ENCODE data around the gene STYXL1.

The STYXL1 gene

GRCh38 chr7:76074306-76074971 lies 26.6 kb upstream of the STYXL1 start:
- no peak for FAIRE-seq
- no peak for TF ChIP-seq TAF1 (IDR thresholded peaks at IDR 0.05; ENCODE audit: borderline replicate concordance, low read depth, low read length)
- no peak for TF ChIP-seq POLR2AphosphoS5 (IDR thresholded peaks at IDR 0.05; ENCODE audit: low read depth, low read length)
- TF ChIP-seq POLR2A (IDR thresholded peaks at IDR 0.05; ENCODE audit: low read depth, low read length) = no peak

GRCh38 chr7:76073335-76073990 lies 25.7 kb upstream of the STYXL1 start:
- TF ChIP-seq POLR2A (IDR thresholded peaks at IDR 0.05; ENCODE audit: low read depth, low read length) (no peak), POLR2AphosphoS5 (IDR thresholded peaks at IDR 0.05; ENCODE audit: low read depth, low read length) (no peak), TAF1 (IDR thresholded peaks at IDR 0.05; ENCODE audit: borderline replicate concordance, low read depth, low read length) (no peak)
- FAIRE-seq = no peak
- DNase-seq (ENCODE audit: insufficient read length) = no peak

More at GRCh38 chr7:76074306-76074971, 26.6 kb upstream of the STYXL1 start:
- no peak for DNase-seq (ENCODE audit: insufficient read length)

GRCh38 chr7:76072243-76073148 lies 24.7 kb upstream of the STYXL1 start:
- DNase-seq (ENCODE audit: insufficient read length) = no peak

GRCh38 chr7:76071316-76072242 lies 23.8 kb upstream of the STYXL1 start:
- no peak for TF ChIP-seq TAF1 (IDR thresholded peaks at IDR 0.05; ENCODE audit: borderline replicate concordance, low read depth, low read length)
- TF ChIP-seq POLR2A (IDR thresholded peaks at IDR 0.05; ENCODE audit: low read depth, low read length) = no peak
- TF ChIP-seq POLR2AphosphoS5 (IDR thresholded peaks at IDR 0.05; ENCODE audit: low read depth, low read length) = no peak
- FAIRE-seq = no peak
- no peak for DNase-seq (ENCODE audit: insufficient read length)

More at GRCh38 chr7:76072243-76073148, 24.7 kb upstream of the STYXL1 start:
- TF ChIP-seq TAF1 (IDR thresholded peaks at IDR 0.05; ENCODE audit: borderline replicate concordance, low read depth, low read length) = no peak
- no peak for TF ChIP-seq POLR2AphosphoS5 (IDR thresholded peaks at IDR 0.05; ENCODE audit: low read depth, low read length)
- FAIRE-seq = no peak

- DNase-seq (ENCODE audit: insufficient read length) (no peak), FAIRE-seq (no peak)
- TF ChIP-seq TAF1 (IDR thresholded peaks at IDR 0.05; ENCODE audit: borderline replicate concordance, low read depth, low read length) (no peak), POLR2A (IDR thresholded peaks at IDR 0.05; ENCODE audit: low read depth, low read length) (no peak), POLR2AphosphoS5 (IDR thresholded peaks at IDR 0.05; ENCODE audit: low read depth, low read length) (no peak)
Measured at GRCh38 chr7:76069238-76069638, 21.4 kb upstream of the STYXL1 start.

- no peak for FAIRE-seq
- DNase-seq (ENCODE audit: insufficient read length) = no peak
- TF ChIP-seq POLR2AphosphoS5 (IDR thresholded peaks at IDR 0.05; ENCODE audit: low read depth, low read length) = no peak
- TF ChIP-seq POLR2A (IDR thresholded peaks at IDR 0.05; ENCODE audit: low read depth, low read length) = no peak; the same call in 1 of the 2 replicates
- no peak for TF ChIP-seq TAF1 (IDR thresholded peaks at IDR 0.05; ENCODE audit: borderline replicate concordance, low read depth, low read length)
Measured at GRCh38 chr7:76066716-76067503, 19.1 kb upstream of the STYXL1 start.

- no peak for DNase-seq (ENCODE audit: insufficient read length)
- TF ChIP-seq POLR2AphosphoS5 (IDR thresholded peaks at IDR 0.05; ENCODE audit: low read depth, low read length) (no peak), POLR2A (IDR thresholded peaks at IDR 0.05; ENCODE audit: low read depth, low read length) (no peak), TAF1 (IDR thresholded peaks at IDR 0.05; ENCODE audit: borderline replicate concordance, low read depth, low read length) (no peak)
- FAIRE-seq = no peak
Measured at GRCh38 chr7:76065016-76065612, 17.3 kb upstream of the STYXL1 start.

- DNase-seq (ENCODE audit: insufficient read length) (no peak), FAIRE-seq (no peak)
- no peak for TF ChIP-seq TAF1 (IDR thresholded peaks at IDR 0.05; ENCODE audit: borderline replicate concordance, low read depth, low read length)
- TF ChIP-seq POLR2A (IDR thresholded peaks at IDR 0.05; ENCODE audit: low read depth, low read length) = no peak
- no peak for TF ChIP-seq POLR2AphosphoS5 (IDR thresholded peaks at IDR 0.05; ENCODE audit: low read depth, low read length)
Measured at GRCh38 chr7:76064208-76064970, 16.6 kb upstream of the STYXL1 start.

GRCh38 chr7:76063525-76063924 lies 15.7 kb upstream of the STYXL1 start:
- TF ChIP-seq POLR2AphosphoS5 (IDR thresholded peaks at IDR 0.05; ENCODE audit: low read depth, low read length) = no peak
- TF ChIP-seq POLR2A (IDR thresholded peaks at IDR 0.05; ENCODE audit: low read depth, low read length) = no peak
- no peak for TF ChIP-seq TAF1 (IDR thresholded peaks at IDR 0.05; ENCODE audit: borderline replicate concordance, low read depth, low read length)
- FAIRE-seq = no peak
- DNase-seq (ENCODE audit: insufficient read length) = no peak

Data from GM12892 (cell line).